SU-DHL-6 (cell line): ENCODE data around the gene TCF7L1.

Source experiments
- CTCF ChIP-seq: fragments of 200-600 bp; sonication (generic); IDR thresholded peaks from one replicate; pipeline ENCODE4 v1.5.1; 2017; ENCODE audit warnings: antibody characterized with exemption, mild to moderate bottlenecking, low read length, moderate library complexity; ENCODE audit not compliant: insufficient read depth, poor library complexity, severe bottlenecking
- EZH2phosphoT487 ChIP-seq: fragments of 200-600 bp; sonication (generic), shearing (Covaris generic); conservative IDR thresholded peaks from 2 replicates; pipeline ENCODE4 v1.6.1; 2018; ENCODE audit warnings: mild to moderate bottlenecking, antibody characterized with exemption, low read length, moderate library complexity, mixed read lengths

GRCh38 chr2:85253890-85254289, 120.7 kb downstream of the TCF7L1 start:
- TF ChIP-seq CTCF (no peak), EZH2phosphoT487 (no peak)
